ENCODE results near the gene PCMT1.

DNA sequence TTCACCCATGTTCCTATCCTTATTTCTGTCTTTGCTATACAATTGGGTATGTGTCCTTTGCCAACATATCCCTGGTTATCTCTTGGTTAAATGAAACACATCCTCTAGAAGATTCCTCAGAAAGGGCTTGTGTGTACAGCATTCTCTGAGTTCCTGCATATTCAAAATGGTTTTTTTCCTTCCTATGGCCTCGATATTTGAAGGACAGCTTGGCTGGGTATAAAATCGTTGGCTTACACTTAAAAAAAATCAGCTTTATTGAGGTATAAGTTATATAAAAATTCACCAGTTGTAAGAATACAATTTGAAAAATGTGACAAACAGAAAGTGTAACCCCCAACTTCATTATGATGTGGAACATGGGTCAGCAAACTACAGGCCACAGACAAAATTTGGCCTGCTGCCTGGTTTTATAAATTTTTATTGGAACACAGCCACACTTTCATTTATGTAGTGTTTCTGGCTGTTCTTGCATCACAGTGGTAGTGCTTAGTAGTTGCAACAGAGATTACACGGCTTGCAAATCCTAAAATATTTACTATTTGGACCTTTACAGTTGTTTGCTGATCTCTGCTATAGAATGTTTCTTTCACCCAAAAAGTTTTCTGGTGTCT, 16.7 kb downstream of the PCMT1 start:
- TF ChIP-seq POLR2A (IDR thresholded peaks at IDR 0.05) = no peak
- TF ChIP-seq, protein P1, sequence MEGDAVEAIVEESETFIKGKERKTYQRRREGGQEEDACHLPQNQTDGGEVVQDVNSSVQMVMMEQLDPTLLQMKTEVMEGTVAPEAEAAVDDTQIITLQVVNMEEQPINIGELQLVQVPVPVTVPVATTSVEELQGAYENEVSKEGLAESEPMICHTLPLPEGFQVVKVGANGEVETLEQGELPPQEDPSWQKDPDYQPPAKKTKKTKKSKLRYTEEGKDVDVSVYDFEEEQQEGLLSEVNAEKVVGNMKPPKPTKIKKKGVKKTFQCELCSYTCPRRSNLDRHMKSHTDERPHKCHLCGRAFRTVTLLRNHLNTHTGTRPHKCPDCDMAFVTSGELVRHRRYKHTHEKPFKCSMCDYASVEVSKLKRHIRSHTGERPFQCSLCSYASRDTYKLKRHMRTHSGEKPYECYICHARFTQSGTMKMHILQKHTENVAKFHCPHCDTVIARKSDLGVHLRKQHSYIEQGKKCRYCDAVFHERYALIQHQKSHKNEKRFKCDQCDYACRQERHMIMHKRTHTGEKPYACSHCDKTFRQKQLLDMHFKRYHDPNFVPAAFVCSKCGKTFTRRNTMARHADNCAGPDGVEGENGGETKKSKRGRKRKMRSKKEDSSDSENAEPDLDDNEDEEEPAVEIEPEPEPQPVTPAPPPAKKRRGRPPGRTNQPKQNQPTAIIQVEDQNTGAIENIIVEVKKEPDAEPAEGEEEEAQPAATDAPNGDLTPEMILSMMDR (IDR thresholded peaks at IDR 0.05) = no peak

Data from right lobe of liver (tissue), 4 donors.